ENCODE results near the gene ZNF497.
"Not testable (repeated sequence)": the region's sequence is repeated elsewhere in the genome, so short reads cannot be mapped to it uniquely, and the experiment has no call there.

Gene ZNF497

GRCh38 chr19:58394821-58395219 lies 32.3 kb upstream of the ZNF497 start:
- DNase-seq (ENCODE audit: low read depth in 2 of 2) = no peak

GRCh38 chr19:58393725-58394033 lies 31.1 kb upstream of the ZNF497 start:
- no peak for DNase-seq (ENCODE audit: low read depth in 2 of 2)

- no peak for DNase-seq (ENCODE audit: low read depth in 2 of 2)
Measured at GRCh38 chr19:58392945-58393724, 30.6 kb upstream of the ZNF497 start.

- no peak for DNase-seq (ENCODE audit: low read depth in 2 of 2)
Measured at GRCh38 chr19:58388175-58388526, 25.6 kb upstream of the ZNF497 start.

- DNase-seq (ENCODE audit: low read depth in 2 of 2) = no peak
Measured at GRCh38 chr19:58387338-58388174, 25.0 kb upstream of the ZNF497 start.

- peak; percentile 96 to 97 for DNase-seq (ENCODE audit: low read depth in 2 of 2)
Measured at GRCh38 chr19:58386576-58387337, 24.2 kb upstream of the ZNF497 start, which contains the start of gene RPS5. RPS5 (plus strand) TSS chr19:58387269; CDS start chr19:58388138, 869 bp downstream.

- no peak for DNase-seq (ENCODE audit: low read depth in 2 of 2)
Measured at GRCh38 chr19:58385891-58386575, 23.5 kb upstream of the ZNF497 start.

- DNase-seq (ENCODE audit: low read depth in 2 of 2) = no peak
Measured at GRCh38 chr19:58385313-58385890, 22.9 kb upstream of the ZNF497 start.

GRCh38 chr19:58382997-58383603 lies 20.5 kb upstream of the ZNF497 start:
- no peak for DNase-seq (ENCODE audit: low read depth in 2 of 2)

- DNase-seq (ENCODE audit: low read depth in 2 of 2) = no peak
Measured at GRCh38 chr19:58381460-58382212, 19.1 kb upstream of the ZNF497 start.

GRCh38 chr19:58380662-58381459 lies 18.3 kb upstream of the ZNF497 start, which contains the start of gene ZNF837:
ZNF837 (minus strand) TSS chr19:58381030; CDS start chr19:58369332, 11,698 bp downstream.
- DNase-seq (ENCODE audit: low read depth in 2 of 2) = peak; percentile 100

- no peak for DNase-seq (ENCODE audit: low read depth in 2 of 2)
Measured at GRCh38 chr19:58380037-58380661, 17.6 kb upstream of the ZNF497 start.

- no peak for DNase-seq (ENCODE audit: low read depth in 2 of 2)
Measured at GRCh38 chr19:58379246-58379645, 16.7 kb upstream of the ZNF497 start.

- not testable (repeated sequence) for DNase-seq (ENCODE audit: low read depth in 2 of 2)
Measured at GRCh38 chr19:58376724-58377123, 14.2 kb upstream of the ZNF497 start.

GRCh38 chr19:58374200-58374599 lies 11.6 kb upstream of the ZNF497 start:
- DNase-seq (ENCODE audit: low read depth in 2 of 2) = no peak

- no peak for DNase-seq (ENCODE audit: low read depth in 2 of 2)
Measured at GRCh38 chr19:58372311-58373133, 10.0 kb upstream of the ZNF497 start.

GRCh38 chr19:58368561-58369360 lies 6.2 kb upstream of the ZNF497 start:
- DNase-seq (ENCODE audit: low read depth in 2 of 2) = no peak
